Neural progenitor cell (in vitro differentiated cells): ENCODE measurements around the gene RNPS1. TPM values are rescaled to one million over a fixed set of nuclear protein-coding genes. Genes with fewer than 3 reads are reported as not detected.
A peak's percentile ranks its signal among the peaks of the same experiment; 100 is the strongest.

Experiments used
- DNase-seq: peaks from one replicate; pipeline ENCODE4 v3.0.0-alpha.2; 2016; ENCODE audit warnings: low spot score
- H2AFZ ChIP-seq: fragments of 200-600 bp; sonication (generic); replicated peaks from 2 replicates; pipeline ENCODE4 v1.6.1; 2016; ENCODE audit warnings: antibody characterized with exemption
- H3F3A ChIP-seq: fragments of 200-600 bp; sonication (generic); 2 replicates; pipeline ENCODE4 v1.6.1; 2016; ENCODE audit warnings: antibody characterized with exemption, low read depth
- H3K27ac ChIP-seq: fragments of 200-600 bp; sonication (generic); 2 replicates; pipeline ENCODE4 v1.5.1; 2016; ENCODE audit warnings: mild to moderate bottlenecking
- H3K27me3 ChIP-seq: fragments of 200-600 bp; sonication (generic); 2 replicates; pipeline ENCODE4 v1.6.1; 2016; ENCODE audit warnings: mild to moderate bottlenecking, moderate library complexity
- H3K36me3 ChIP-seq: fragments of 200-600 bp; sonication (generic); 2 replicates; pipeline ENCODE4 v1.5.1; 2016
- H3K4me1 ChIP-seq: fragments of 200-600 bp; sonication (generic); 2 replicates; pipeline ENCODE4 v1.6.1; 2016; ENCODE audit warnings: mixed run types
- H3K4me2 ChIP-seq: fragments of 200-600 bp; sonication (generic); 2 replicates; pipeline ENCODE4 v1.6.1; 2016
- H3K4me3 ChIP-seq: fragments of 200-600 bp; sonication (generic); 2 replicates; pipeline ENCODE4 v1.5.1; 2016
- H3K79me2 ChIP-seq: fragments of 200-600 bp; sonication (generic); 2 replicates; pipeline ENCODE4 v1.6.1; 2016; ENCODE audit warnings: low read depth
- H3K9ac ChIP-seq: fragments of 200-600 bp; sonication (generic); 2 replicates; pipeline ENCODE4 v1.6.1; 2016
- H3K9me3 ChIP-seq: fragments of 200-600 bp; sonication (generic); 2 replicates; pipeline ENCODE4 v1.5.1; 2016; ENCODE audit warnings: low read depth
- H4K20me1 ChIP-seq: fragments of 200-600 bp; sonication (generic); 2 replicates; pipeline ENCODE4 v1.6.1; 2016; ENCODE audit warnings: low read depth
- H3K27ac Mint-ChIP-seq: 3 replicates; pipeline ENCODE4 v1.8.0; 2021; ENCODE audit warnings: mixed read lengths
- H3K27me3 Mint-ChIP-seq: 2 replicates; pipeline ENCODE4 v1.8.0; 2022; ENCODE audit warnings: low read depth, mild to moderate bottlenecking, inconsistent platforms, moderate library complexity, mixed read lengths; ENCODE audit not compliant: insufficient read depth
- H3K36me3 Mint-ChIP-seq: 3 replicates; pipeline ENCODE4 v1.8.0; 2021; ENCODE audit warnings: mixed read lengths
- H3K4me1 Mint-ChIP-seq: 3 replicates; pipeline ENCODE4 v1.8.0; 2021; ENCODE audit warnings: mixed read lengths
- H3K4me3 Mint-ChIP-seq: 3 replicates; pipeline ENCODE4 v1.8.0; 2021; ENCODE audit warnings: mild to moderate bottlenecking, moderate library complexity, mixed read lengths
- H3K9me3 Mint-ChIP-seq: 3 replicates; pipeline ENCODE4 v1.8.0; 2020; ENCODE audit warnings: mixed read lengths
- EZH2 ChIP-seq: fragments of 200-600 bp; sonication (generic); IDR thresholded peaks from 2 replicates; pipeline ENCODE4 v1.6.1; 2017; ENCODE audit warnings: antibody characterized with exemption, mild to moderate bottlenecking, moderate library complexity
- EZH2phosphoT487 ChIP-seq: fragments of 200-600 bp; sonication (generic); IDR thresholded peaks from 2 replicates; pipeline ENCODE4 v1.6.1; 2017; ENCODE audit warnings: antibody characterized with exemption
- total RNA-seq: library from RNA; depleted of rRNA; stranded (reverse); fragments of >200 nt; gene quantifications from 2 replicates; pipeline ENCODE4 v1.2.3, GENCODE V29; 2015; ENCODE audit warnings: low replicate concordance
- TF ChIP-seq, protein P1 (sequence below): fragments of 200-600 bp; sonication (generic); IDR thresholded peaks from 2 replicates; pipeline ENCODE4 v1.5.1; 2017; ENCODE audit warnings: antibody characterized with exemption, mild to moderate bottlenecking

The RNPS1 gene
- total RNA-seq, 1 donor from 2014 or later, result 176 TPM

GRCh38 chr16:2252806-2253148 is 15.1 kb downstream of the RNPS1 start:
- H3K27me3 ChIP-seq, result no peaks in the 10 kb centered on the region
- H2AFZ ChIP-seq, result no peak overlapping the region
- H3K36me3 ChIP-seq, result no peaks in the 10 kb centered on the region
- peaks cover 9% of the 10 kb centered on the region for H3K4me1 ChIP-seq
- Mint-ChIP-seq H3K4me1 (peaks cover 9% of the 10 kb centered on the region), H3K9me3 (no peaks in the 10 kb centered on the region), H3K36me3 (peaks cover 22% of the 10 kb centered on the region), H3K27ac (no peak overlapping the region), H3K4me3 (peak overlapping the region; percentile 59), H3K27me3 (peaks cover 9% of the 10 kb centered on the region)
- no peak overlapping the region for H3K4me3 ChIP-seq
- H3K9me3 ChIP-seq, result no peaks in the 10 kb centered on the region
- H3K9ac ChIP-seq, result no peak overlapping the region
- H3K27ac ChIP-seq, result no peak overlapping the region
- peaks cover 49% of the 10 kb centered on the region for H3F3A ChIP-seq
- H3K4me2 ChIP-seq, result no peak overlapping the region
- TF ChIP-seq EZH2, result no peak
- TF ChIP-seq EZH2phosphoT487, result no peak
- TF ChIP-seq, protein P1, sequence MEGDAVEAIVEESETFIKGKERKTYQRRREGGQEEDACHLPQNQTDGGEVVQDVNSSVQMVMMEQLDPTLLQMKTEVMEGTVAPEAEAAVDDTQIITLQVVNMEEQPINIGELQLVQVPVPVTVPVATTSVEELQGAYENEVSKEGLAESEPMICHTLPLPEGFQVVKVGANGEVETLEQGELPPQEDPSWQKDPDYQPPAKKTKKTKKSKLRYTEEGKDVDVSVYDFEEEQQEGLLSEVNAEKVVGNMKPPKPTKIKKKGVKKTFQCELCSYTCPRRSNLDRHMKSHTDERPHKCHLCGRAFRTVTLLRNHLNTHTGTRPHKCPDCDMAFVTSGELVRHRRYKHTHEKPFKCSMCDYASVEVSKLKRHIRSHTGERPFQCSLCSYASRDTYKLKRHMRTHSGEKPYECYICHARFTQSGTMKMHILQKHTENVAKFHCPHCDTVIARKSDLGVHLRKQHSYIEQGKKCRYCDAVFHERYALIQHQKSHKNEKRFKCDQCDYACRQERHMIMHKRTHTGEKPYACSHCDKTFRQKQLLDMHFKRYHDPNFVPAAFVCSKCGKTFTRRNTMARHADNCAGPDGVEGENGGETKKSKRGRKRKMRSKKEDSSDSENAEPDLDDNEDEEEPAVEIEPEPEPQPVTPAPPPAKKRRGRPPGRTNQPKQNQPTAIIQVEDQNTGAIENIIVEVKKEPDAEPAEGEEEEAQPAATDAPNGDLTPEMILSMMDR, result no peak
- DNase-seq, result no peak
- peaks cover 43% of the 10 kb centered on the region for H4K20me1 ChIP-seq
- H3K79me2 ChIP-seq, result peaks cover 49% of the 10 kb centered on the region

GRCh38 chr16:2251296-2252111 is 16.4 kb downstream of the RNPS1 start, which contains the start of gene ECI1:
TSS of gene ECI1 (minus strand) at chr16:2251587. CDS start at chr16:2251566, 21 bp downstream.
- H3K27me3 ChIP-seq, result no peaks in the 10 kb centered on the region
- peak within 1 kb of the TSS; percentile 79 for H3K4me2 ChIP-seq

GRCh38 chr16:2250652-2251295 is 17.2 kb downstream of the RNPS1 start:
- no peaks in the 10 kb centered on the region for H3K9me3 ChIP-seq
- peak overlapping the region; percentile 79 for H3K4me2 ChIP-seq
- H3K36me3 ChIP-seq, result no peaks in the 10 kb centered on the region
- TF ChIP-seq, protein P1, result no peak
- TF ChIP-seq EZH2phosphoT487 (no peak), EZH2 (no peak)
- Mint-ChIP-seq H3K4me3 (peak overlapping the region; percentile 92), H3K27ac (peak overlapping the region; percentile 51), H3K36me3 (peaks cover 15% of the 10 kb centered on the region), H3K9me3 (no peaks in the 10 kb centered on the region), H3K4me1 (peaks cover 9% of the 10 kb centered on the region), H3K27me3 (peaks cover 2% of the 10 kb centered on the region)
- no peaks in the 10 kb centered on the region for H3K27me3 ChIP-seq
- no peak overlapping the region for H3K27ac ChIP-seq
- H3K4me3 ChIP-seq, result peak overlapping the region; percentile 69
- peaks cover 34% of the 10 kb centered on the region for H4K20me1 ChIP-seq
- peaks cover 42% of the 10 kb centered on the region for H3F3A ChIP-seq
- H3K79me2 ChIP-seq, result peaks cover 42% of the 10 kb centered on the region
- H3K4me1 ChIP-seq, result peaks cover 9% of the 10 kb centered on the region
- H2AFZ ChIP-seq, result peak overlapping the region; percentile 56
- DNase-seq, result no peak
- peak overlapping the region; percentile 53 for H3K9ac ChIP-seq

More at GRCh38 chr16:2251296-2252111, 16.4 kb downstream of the RNPS1 start, which contains the start of gene ECI1:
- no peak for TF ChIP-seq EZH2phosphoT487
- TF ChIP-seq, protein P1, result peak; percentile 67
- peak; percentile 96 for DNase-seq
- Histone ChIP-seq H3K9ac (peak within 1 kb of the TSS; percentile 53), H3K79me2 (peaks cover 45% of the 10 kb centered on the region), H4K20me1 (peaks cover 37% of the 10 kb centered on the region), H3K9me3 (no peaks in the 10 kb centered on the region), H3K27ac (peak within 1 kb of the TSS; percentile 83), H3K4me1 (peaks cover 9% of the 10 kb centered on the region), H3K4me3 (peak within 1 kb of the TSS; percentile 69), H3F3A (peaks cover 49% of the 10 kb centered on the region), H3K36me3 (no peaks in the 10 kb centered on the region), H2AFZ (peak within 1 kb of the TSS; percentile 56)
- Mint-ChIP-seq H3K27ac (peak within 1 kb of the TSS; percentile 51), H3K27me3 (peaks cover 3% of the 10 kb centered on the region), H3K36me3 (peaks cover 17% of the 10 kb centered on the region), H3K4me1 (peaks cover 9% of the 10 kb centered on the region), H3K4me3 (peak within 1 kb of the TSS; percentile 92), H3K9me3 (no peaks in the 10 kb centered on the region)
